GM12878 (cell line): ENCODE results near the gene TRIP12. TPM values are rescaled to one million over a fixed set of nuclear protein-coding genes. Genes with fewer than 3 reads are reported as not detected.

ENCODE experiments used
- ATAC-seq: fragments of 200-7000 bp; cut with Tn5 transposase; 3 replicates; pipeline ENCODE4 v1.9.1; 2020; ENCODE audit warnings: mild to moderate bottlenecking, moderate library complexity
- BruUV-seq: library from RNA; stranded (reverse); fragments of 400-500 nt; replicated peaks from 2 replicates; lab custom pipeline; 2021; lab: Mats Ljungman, UMichigan
- CTCF ChIA-PET: fragments of 300-600 bp; sonication (Branson Sonifier 250); formaldehyde crosslinking; extraction: SDS; loops from one replicate; lab custom pipeline; 2021; ENCODE audit warnings: inconsistent platforms; lab: Yijun Ruan, JAX
- POLR2A ChIA-PET: fragments of 350-600 bp; formaldehyde crosslinking; extraction: SDS; loops from one replicate; lab custom pipeline; 2021; ENCODE audit warnings: inconsistent platforms; lab: Charles Lee
- RAD21 ChIA-PET: fragments of 300-600 bp; sonication (Branson Sonifier 250); formaldehyde crosslinking; loops from one replicate; lab custom pipeline; 2023; ENCODE audit warnings: antibody characterized with exemption; ENCODE audit not compliant: unreplicated experiment; lab: Charles Lee
- SMC1A ChIA-PET: fragments of 300-600 bp; sonication (Branson Sonifier 250); formaldehyde crosslinking; loops from one replicate; lab custom pipeline; 2023; ENCODE audit not compliant: unreplicated experiment, uncharacterized antibody; lab: Charles Lee
- DNase-seq: peaks from one replicate; pipeline ENCODE4 v3.0.0-alpha.2; 2011; ENCODE audit warnings: low read depth, low spot score
- FAIRE-seq: peaks from 3 replicates; lab custom pipeline; 2011; peaks lifted over from hg19 to GRCh38; lab: Jason Lieb, UNC
- H2AFZ ChIP-seq: 2 replicates; pipeline ENCODE4 v1.6.0; 2011; ENCODE audit warnings: low read depth, low read length, control low read depth; ENCODE audit not compliant: control insufficient read depth
- H3K27ac ChIP-seq: 2 replicates; pipeline ENCODE4 v1.5.1; 2011; ENCODE audit warnings: control low read depth; ENCODE audit not compliant: control insufficient read depth, insufficient read depth
- H3K27me3 ChIP-seq, 2 experiments: replicated peaks in 1 of 2; 2 replicates each; pipeline versions ENCODE4 v1.6.0 to v1.6.1; 2011; ENCODE audit warnings: low read length in 1 of 2; ENCODE audit not compliant: control insufficient read depth in 2 of 2, insufficient read depth in 2 of 2
- H3K36me3 ChIP-seq, 2 experiments: 2 replicates each; pipeline ENCODE4 v1.5.1; 2011; ENCODE audit warnings: low read length in 1 of 2; ENCODE audit not compliant: control insufficient read depth in 2 of 2, insufficient read depth in 2 of 2
- H3K4me1 ChIP-seq: 2 replicates; pipeline ENCODE4 v1.6.1; 2011; ENCODE audit warnings: mild to moderate bottlenecking, low read length, moderate library complexity, mixed read lengths; ENCODE audit not compliant: control insufficient read depth, insufficient read depth
- H3K4me2 ChIP-seq: 2 replicates; pipeline ENCODE4 v1.6.0; 2011; ENCODE audit warnings: control low read depth; ENCODE audit not compliant: control insufficient read depth, insufficient read depth
- H3K4me3 ChIP-seq: fragments of 200-600 bp; sonication (generic); 2 replicates; pipeline ENCODE4 v1.5.1; 2016
- H3K79me2 ChIP-seq: 2 replicates; pipeline ENCODE4 v1.6.0; 2011; ENCODE audit warnings: low read length; ENCODE audit not compliant: control insufficient read depth, insufficient read depth
- H3K9ac ChIP-seq: 2 replicates; pipeline ENCODE4 v1.8.0; 2011; ENCODE audit warnings: low read length, control low read depth, mixed read lengths; ENCODE audit not compliant: control insufficient read depth, insufficient read depth
- H3K9me3 ChIP-seq: replicated peaks from 3 replicates; pipeline ENCODE4 v1.5.1; 2011; ENCODE audit warnings: mild to moderate bottlenecking, low read length; ENCODE audit not compliant: control insufficient read depth, insufficient read depth
- H4K20me1 ChIP-seq: 2 replicates; pipeline ENCODE4 v1.6.0; 2011; ENCODE audit not compliant: control insufficient read depth, insufficient read depth
- HCFC1 ChIP-seq: fragments of 150-350 bp; IDR thresholded peaks from 2 replicates; pipeline ENCODE4 v1.6.1; 2014; ENCODE audit warnings: low read length
- MYC ChIP-seq: IDR thresholded peaks from 2 replicates; pipeline ENCODE4 v1.6.1; 2011; ENCODE audit warnings: mild to moderate bottlenecking, low read length, moderate library complexity, inconsistent platforms; ENCODE audit not compliant: insufficient read depth, insufficient replicate concordance, insufficient read length, severe bottlenecking
- NRF1 ChIP-seq: conservative IDR thresholded peaks from 2 replicates; pipeline ENCODE4 v1.6.1; 2011; ENCODE audit warnings: mild to moderate bottlenecking, low read depth, low read length, improper control_type of control experiment
- SIN3A ChIP-seq: IDR thresholded peaks from 2 replicates; pipeline ENCODE4 v1.6.1; 2012; ENCODE audit warnings: low read depth, low read length, improper control_type of control experiment
- STAT3 ChIP-seq: IDR thresholded peaks from 2 replicates; pipeline ENCODE4 v1.6.1; 2011; ENCODE audit warnings: low read depth, low read length, improper control_type of control experiment
- TAF1 ChIP-seq: IDR thresholded peaks from 2 replicates; pipeline ENCODE4 v1.6.1; 2011; ENCODE audit warnings: mild to moderate bottlenecking, low read depth, low read length, borderline replicate concordance
- TCF7 ChIP-seq: IDR thresholded peaks from 2 replicates; pipeline ENCODE4 v1.6.1; 2014; ENCODE audit warnings: antibody characterized with exemption, borderline replicate concordance
- USF2 ChIP-seq: IDR thresholded peaks from 2 replicates; pipeline ENCODE4 v1.6.1; 2011; ENCODE audit warnings: low read depth, low read length, improper control_type of control experiment, borderline replicate concordance
- WGBS: methylation state at CpG from one replicate; pipeline ENCODE4 v1.1.6; 2016; ENCODE audit warnings: low lambda C conversion rate; ENCODE audit not compliant: insufficient replicate concordance, insufficient coverage; ENCODE audit errors: missing lambda C conversion rate; 5-methylcytosine and 5-hydroxymethylcytosine counted together
- in situ Hi-C: fragments of 300-500 bp; cut with MboI; formaldehyde crosslinking; loops from 9 replicates; pipeline ENCODE4 v1.14.3; 2018; ENCODE audit warnings: mixed read lengths
- intact Hi-C: fragments of 100-400 bp; cut with micrococcal nuclease; formaldehyde crosslinking; loops from one replicate; pipeline ENCODE4 v1.14.2; 2022; ENCODE audit not compliant: unreplicated experiment
- polyA plus RNA-seq, 11 experiments: library from polyadenylated mRNA; depleted of rRNA in 4 of 11; unstranded in 6 of 11; stranded (reverse) in 5 of 11; fragments of >200 nt; fragmentation: Nextera tagmentation in 4 of 11; fragmentation: Illumina TruSeq in 1 of 11; extraction: Ambion mirVana in 4 of 11; extraction: Trizol in 1 of 11; gene quantifications; 1 replicate in 1 of 11; 2 replicates in 10 of 11; pipeline versions ENCODE4 v1.2.1 to v1.2.3, GENCODE V29; 2011 to 2016; ENCODE audit warnings: inconsistent platforms in 2 of 11, missing spikeins in 2 of 11, low read depth in 1 of 11
- total RNA-seq, 4 experiments: library from RNA; depleted of rRNA in 3 of 4; stranded (reverse); fragments of >200 nt in 3 of 4; fragmentation: Illumina TruSeq in 1 of 4; extraction: Trizol in 1 of 4; gene quantifications; 2 replicates each; pipeline versions ENCODE4 v1.2.1 to v1.2.3, GENCODE V29; 2013 to 2021

The TRIP12 gene
- total and polyA plus RNA-seq, 10 of the 15 experiments (the other 5 are each of a cell fraction or from before 2014, with no cell fraction given) = 23.1 to 207 (median 97.0) TPM

GRCh38 chr2:229784791-229785190, 137.0 kb downstream of the TRIP12 start:
- Histone ChIP-seq H3K79me2 (peaks cover 3% of the 10 kb centered on the region; the same call in 1 of the 2 replicates), H4K20me1 (peaks cover 5% of the 10 kb centered on the region; the same call in 1 of the 2 replicates), H3K27me3 (no peaks in the 10 kb centered on the region), H3K4me2 (no peak overlapping the region), H3K9me3 (no peaks in the 10 kb centered on the region), H3K36me3 (peaks cover 6 to 35% of the 10 kb centered on the region in 2 experiments), H3K9ac (no peak overlapping the region), H3K27ac (no peak overlapping the region), H3K4me3 (no peak overlapping the region), H2AFZ (no peak overlapping the region), H3K4me1 (peaks cover 17% of the 10 kb centered on the region)
- ChIA-PET SMC1A (interaction anchor here (1.5 kb wide), 1 partner anchor 16 kb away, joined by 5 read pairs; no protein-coding TSS in a partner anchor), POLR2A (interaction anchor here (0.9 kb wide), 1 partner anchor 282 kb away, joined by 3 read pairs; no protein-coding TSS in a partner anchor), RAD21 (no interaction called here), CTCF (no interaction called here)
- no peak for ATAC-seq
- TF ChIP-seq TCF7 (no peak), NRF1 (no peak), MYC (no peak), TAF1 (no peak), HCFC1 (no peak), SIN3A (no peak), USF2 (no peak), STAT3 (no peak)
- no peak for FAIRE-seq
- 98% methylated on average over 2 of the region's 2 CpGs for WGBS
- BruUV-seq = no TSS peak
- intact Hi-C loops = loop anchor here (10.0 kb wide), 2 partner anchors 220 to 830 kb away; no protein-coding TSS in a partner anchor
- no peak for DNase-seq
- in situ Hi-C loops = loop anchor here (25.0 kb wide), 1 partner anchor 378 kb away; no protein-coding TSS in a partner anchor
